ENCODE measurements around the gene BPI. TPM values are rescaled to one million over a fixed set of nuclear protein-coding genes. Genes with fewer than 3 reads are reported as not detected.
A peak's percentile ranks its signal among the peaks of the same experiment; 100 is the strongest.

Gene BPI
- total and polyA plus RNA-seq, 4 donors: 0.19 to 0.82 (median 0.51) TPM; not detected in 1

DNA sequence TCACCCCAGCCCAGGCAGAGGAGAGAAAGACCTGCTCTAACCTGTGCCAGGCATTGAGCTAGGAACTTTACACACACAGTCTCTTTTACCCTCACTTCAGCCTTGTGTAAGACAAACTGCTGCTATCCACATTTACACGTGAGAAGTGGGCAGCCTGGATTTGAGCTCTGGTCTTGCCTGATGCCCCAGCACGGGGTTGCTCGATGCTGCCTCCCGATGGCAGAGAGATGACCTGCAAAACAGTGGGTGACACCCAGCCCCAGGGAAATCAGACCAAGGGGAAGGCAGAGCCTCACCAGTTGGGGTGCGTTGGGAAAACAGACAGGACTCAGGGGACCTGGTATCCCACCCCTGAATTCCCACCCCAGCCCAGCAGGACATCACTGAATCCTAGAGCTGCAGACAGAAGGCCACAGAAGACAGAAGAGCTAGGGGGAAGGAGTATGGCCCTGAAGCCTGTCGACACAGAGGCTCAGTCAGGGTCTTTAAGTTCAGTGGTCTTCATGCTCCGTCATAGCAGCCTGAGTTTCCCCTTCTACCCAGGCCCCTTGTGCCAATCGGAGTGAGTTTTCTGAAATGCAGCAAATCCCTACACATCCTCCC lies 990 bp downstream of the BPI start:
- H3K36me3 ChIP-seq (ENCODE audit: control insufficient read depth in 1 of 2, insufficient read depth in 2 of 2, low read length in 1 of 2): no peaks in the 10 kb centered on the region
- H3K9me3 ChIP-seq (ENCODE audit: control insufficient read depth, low read length): no peaks in the 10 kb centered on the region
- intact Hi-C loops (cut with DNase I): no loop called here
- no peaks in the 10 kb centered on the region for H3K27me3 ChIP-seq (ENCODE audit: control insufficient read depth in 1 of 2, insufficient read depth in 2 of 2, low read length in 1 of 2)
- H3K4me1 ChIP-seq (ENCODE audit: control insufficient read depth in 1 of 2, insufficient read depth in 2 of 2, low read length in 2 of 2): no peaks in the 10 kb centered on the region
- no peak overlapping the region for H3K27ac ChIP-seq (ENCODE audit: low read depth in 1 of 2, low read length in 2 of 2)
- no peak overlapping the region for H3K4me3 ChIP-seq (ENCODE audit: low read length in 2 of 2)
- ATAC-seq (ENCODE audit: low FRiP score) (peak; percentile 53), DNase-seq (peak in 1 of 2 donors; percentile 67)
- whole genome bisulfite sequencing, 2 donors: 56 to 66% methylated on average over 8 of the region's 8 CpGs

DNA sequence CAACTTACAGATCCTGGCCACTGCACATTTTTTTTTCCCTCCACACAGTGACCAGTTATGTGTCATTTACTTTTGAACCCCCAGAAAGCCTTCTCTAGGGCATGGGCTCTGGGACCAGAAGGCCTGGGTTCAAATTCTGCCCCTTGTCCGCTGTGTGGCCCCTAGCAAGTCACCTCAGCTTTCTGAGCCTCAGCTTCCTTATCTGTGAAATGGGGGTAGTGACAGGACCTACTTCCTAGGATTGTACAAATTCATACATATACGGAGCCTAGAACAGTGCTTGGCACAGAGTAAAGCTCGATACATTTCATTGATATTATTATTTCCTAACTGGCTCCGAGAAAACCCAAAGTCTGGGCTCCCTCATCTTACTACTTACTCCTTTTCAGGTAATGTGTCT lies 1.6 kb downstream of the BPI start:
- Histone ChIP-seq H3K36me3 (ENCODE audit: control insufficient read depth in 1 of 2, insufficient read depth in 2 of 2, low read length in 1 of 2) (no peaks in the 10 kb centered on the region), H3K27me3 (ENCODE audit: control insufficient read depth in 1 of 2, insufficient read depth in 2 of 2, low read length in 1 of 2) (no peaks in the 10 kb centered on the region), H3K4me3 (ENCODE audit: low read length in 2 of 2) (no peak overlapping the region), H3K4me1 (ENCODE audit: control insufficient read depth in 1 of 2, insufficient read depth in 2 of 2, low read length in 2 of 2) (no peaks in the 10 kb centered on the region), H3K9me3 (ENCODE audit: control insufficient read depth, low read length) (no peaks in the 10 kb centered on the region), H3K27ac (ENCODE audit: low read depth in 1 of 2, low read length in 2 of 2) (no peak overlapping the region)
- ATAC-seq (ENCODE audit: low FRiP score): no peak
- WGBS, 2 donors: 89 to 96% methylated on average over 4 of the region's 4 CpGs
- DNase-seq: no peak
- intact Hi-C loops (cut with DNase I): no loop called here

DNA sequence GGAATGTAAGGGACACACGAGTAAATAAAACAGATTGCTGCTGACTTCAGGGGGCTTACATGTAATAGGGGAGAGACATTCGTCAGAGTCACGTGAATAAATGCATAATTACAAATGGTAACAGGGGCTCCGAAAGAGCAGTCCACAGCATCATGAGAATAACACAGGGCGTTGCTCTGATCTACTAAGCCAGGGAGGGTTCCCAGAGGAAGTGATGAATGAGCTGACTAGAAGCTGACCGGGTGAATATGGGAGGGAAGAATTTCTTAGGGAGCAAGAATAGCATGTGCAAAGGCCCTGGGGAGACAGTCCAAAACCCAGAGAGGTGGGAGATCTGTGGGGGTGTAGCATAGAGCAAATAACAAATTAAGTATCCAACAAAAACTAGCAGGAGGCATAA lies 2.4 kb downstream of the BPI start:
- DNase-seq: no peak
- Histone ChIP-seq H3K27ac (ENCODE audit: low read depth in 1 of 2, low read length in 2 of 2) (no peak overlapping the region), H3K27me3 (ENCODE audit: control insufficient read depth in 1 of 2, insufficient read depth in 2 of 2, low read length in 1 of 2) (no peaks in the 10 kb centered on the region), H3K9me3 (ENCODE audit: control insufficient read depth, low read length) (no peaks in the 10 kb centered on the region), H3K36me3 (ENCODE audit: control insufficient read depth in 1 of 2, insufficient read depth in 2 of 2, low read length in 1 of 2) (no peaks in the 10 kb centered on the region), H3K4me1 (ENCODE audit: control insufficient read depth in 1 of 2, insufficient read depth in 2 of 2, low read length in 2 of 2) (no peaks in the 10 kb centered on the region), H3K4me3 (ENCODE audit: low read length in 2 of 2) (no peak overlapping the region)
- 91 to 94% methylated on average over 6 of the region's 6 CpGs for WGBS, 2 donors
- intact Hi-C loops (cut with DNase I): no loop called here
- no peak for ATAC-seq (ENCODE audit: low FRiP score)

DNA sequence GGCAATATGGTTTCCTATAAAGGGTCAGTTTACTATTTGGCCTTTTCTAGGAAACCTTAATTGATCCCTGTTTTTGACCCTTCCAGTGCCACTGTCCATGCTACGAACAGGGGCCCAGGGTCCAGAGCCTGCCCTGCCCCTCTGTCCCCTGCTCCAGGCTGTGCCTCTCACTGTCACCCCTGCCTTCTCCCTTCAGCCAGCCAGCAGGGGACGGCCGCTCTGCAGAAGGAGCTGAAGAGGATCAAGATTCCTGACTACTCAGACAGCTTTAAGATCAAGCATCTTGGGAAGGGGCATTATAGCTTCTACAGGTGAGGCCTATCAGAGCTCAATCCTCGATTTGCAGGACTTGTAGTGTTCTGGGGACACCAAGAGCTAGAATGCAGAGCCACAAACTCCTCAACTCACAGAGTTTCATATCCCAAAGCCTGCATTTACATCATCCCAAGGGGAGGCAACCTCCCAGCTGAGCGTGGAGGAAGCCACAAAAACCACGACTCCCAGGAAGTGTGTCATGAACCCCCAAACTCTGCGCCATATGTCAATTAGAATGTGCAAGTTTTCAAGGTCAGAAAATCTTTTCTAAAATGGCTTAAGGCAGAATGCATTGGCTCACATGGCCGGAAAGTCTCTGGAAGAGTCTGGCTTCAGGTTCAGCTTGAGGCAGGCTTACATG lies 3.6 kb downstream of the BPI start:
- H3K36me3 ChIP-seq (ENCODE audit: control insufficient read depth in 1 of 2, insufficient read depth in 2 of 2, low read length in 1 of 2): no peaks in the 10 kb centered on the region

DNA sequence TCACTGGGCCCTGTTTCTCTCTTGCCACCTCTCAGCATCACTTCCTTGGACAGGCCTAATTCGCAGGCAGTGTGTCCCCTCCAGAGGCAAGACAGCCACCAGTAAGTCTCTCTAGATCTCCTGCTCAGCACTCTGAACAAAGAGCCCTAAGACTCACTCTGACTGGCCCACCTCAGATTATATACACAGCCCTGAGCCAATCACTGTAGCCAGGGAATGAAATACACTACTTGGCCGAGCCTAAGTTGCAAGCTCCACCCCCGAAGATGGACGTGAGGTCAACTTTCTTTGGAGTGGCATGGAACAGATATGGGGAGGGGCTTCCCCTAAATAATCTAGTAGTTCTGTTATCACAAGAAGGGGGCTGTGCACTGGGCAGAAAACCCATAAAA lies 4.1 kb downstream of the BPI start:
- Histone ChIP-seq H3K27ac (ENCODE audit: low read depth in 1 of 2, low read length in 2 of 2) (no peak overlapping the region), H3K9me3 (ENCODE audit: control insufficient read depth, low read length) (no peaks in the 10 kb centered on the region), H3K4me3 (ENCODE audit: low read length in 2 of 2) (no peak overlapping the region), H3K4me1 (ENCODE audit: control insufficient read depth in 1 of 2, insufficient read depth in 2 of 2, low read length in 2 of 2) (no peaks in the 10 kb centered on the region), H3K27me3 (ENCODE audit: control insufficient read depth in 1 of 2, insufficient read depth in 2 of 2, low read length in 1 of 2) (no peaks in the 10 kb centered on the region), H3K36me3 (ENCODE audit: control insufficient read depth in 1 of 2, insufficient read depth in 2 of 2, low read length in 1 of 2) (no peaks in the 10 kb centered on the region)
- intact Hi-C loops (cut with DNase I): no loop called here
- DNase-seq: no peak
- 48 to 60% methylated on average over 4 of the region's 4 CpGs for WGBS, 2 donors
- ATAC-seq (ENCODE audit: low FRiP score): no peak

More for the DNA sequence above, 3.6 kb downstream of the BPI start:
- no peaks in the 10 kb centered on the region for H3K9me3 ChIP-seq (ENCODE audit: control insufficient read depth, low read length)
- ATAC-seq (ENCODE audit: low FRiP score) (no peak), DNase-seq (no peak)
- 92 to 94% methylated on average over 8 of the region's 8 CpGs for WGBS, 2 donors
- intact Hi-C loops (cut with DNase I): no loop called here
- no peaks in the 10 kb centered on the region for H3K4me1 ChIP-seq (ENCODE audit: control insufficient read depth in 1 of 2, insufficient read depth in 2 of 2, low read length in 2 of 2)
- H3K27me3 ChIP-seq (ENCODE audit: control insufficient read depth in 1 of 2, insufficient read depth in 2 of 2, low read length in 1 of 2): no peaks in the 10 kb centered on the region
- no peak overlapping the region for H3K4me3 ChIP-seq (ENCODE audit: low read length in 2 of 2)
- H3K27ac ChIP-seq (ENCODE audit: low read depth in 1 of 2, low read length in 2 of 2): no peak overlapping the region

DNA sequence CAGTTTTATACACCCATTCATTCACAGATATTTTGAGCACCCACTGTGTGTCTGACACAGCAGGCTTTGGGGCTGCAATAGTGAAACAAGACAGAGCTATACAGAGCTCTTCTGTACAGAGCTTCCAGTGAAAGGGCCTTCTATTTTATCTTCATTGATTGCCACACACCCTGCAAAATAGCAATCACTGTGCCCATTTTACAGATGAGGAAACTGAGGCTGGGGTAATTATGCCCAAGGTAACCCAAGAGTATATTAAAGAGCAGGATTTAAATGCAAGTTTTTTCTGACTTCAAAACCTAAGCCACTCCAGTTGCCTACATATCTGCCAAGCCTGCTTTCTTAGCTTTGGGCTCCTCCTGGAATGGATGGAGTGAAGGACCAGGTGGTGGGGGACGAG lies 4.5 kb downstream of the BPI start:
- Histone ChIP-seq H3K9me3 (ENCODE audit: control insufficient read depth, low read length) (no peaks in the 10 kb centered on the region), H3K36me3 (ENCODE audit: control insufficient read depth in 1 of 2, insufficient read depth in 2 of 2, low read length in 1 of 2) (no peaks in the 10 kb centered on the region), H3K27ac (ENCODE audit: low read depth in 1 of 2, low read length in 2 of 2) (no peak overlapping the region), H3K4me1 (ENCODE audit: control insufficient read depth in 1 of 2, insufficient read depth in 2 of 2, low read length in 2 of 2) (no peaks in the 10 kb centered on the region), H3K27me3 (ENCODE audit: control insufficient read depth in 1 of 2, insufficient read depth in 2 of 2, low read length in 1 of 2) (no peaks in the 10 kb centered on the region), H3K4me3 (ENCODE audit: low read length in 2 of 2) (no peak overlapping the region)
- 0 to 57% methylated on average over 1 of the region's 1 CpG for WGBS, 2 donors
- DNase-seq (no peak), ATAC-seq (ENCODE audit: low FRiP score) (no peak)
- intact Hi-C loops (cut with DNase I): no loop called here

DNA sequence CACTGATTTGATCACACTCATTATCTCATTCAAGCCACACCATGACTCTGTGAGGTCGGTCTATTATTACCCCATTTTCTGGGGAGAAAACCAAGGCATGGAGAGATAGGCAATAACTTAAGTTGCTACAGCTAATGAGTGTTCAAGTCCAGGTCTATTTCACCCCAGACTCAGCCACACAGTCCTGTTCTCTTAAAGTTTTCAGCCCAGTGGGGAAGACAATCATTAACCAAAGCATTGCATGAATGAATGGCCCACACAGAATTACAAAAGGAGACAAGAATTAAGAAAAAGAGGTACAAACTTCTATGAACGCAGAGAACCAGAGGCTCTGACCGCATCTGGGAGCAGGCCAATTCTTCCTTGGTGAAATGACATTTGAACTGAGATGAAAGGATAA lies 7.1 kb downstream of the BPI start:
- ATAC-seq (ENCODE audit: low FRiP score) (no peak), DNase-seq (no peak)
- Histone ChIP-seq H3K36me3 (ENCODE audit: control insufficient read depth in 1 of 2, insufficient read depth in 2 of 2, low read length in 1 of 2) (no peaks in the 10 kb centered on the region), H3K27ac (ENCODE audit: low read depth in 1 of 2, low read length in 2 of 2) (no peak overlapping the region), H3K4me1 (ENCODE audit: control insufficient read depth in 1 of 2, insufficient read depth in 2 of 2, low read length in 2 of 2) (no peaks in the 10 kb centered on the region), H3K9me3 (ENCODE audit: control insufficient read depth, low read length) (no peaks in the 10 kb centered on the region), H3K4me3 (ENCODE audit: low read length in 2 of 2) (no peak overlapping the region), H3K27me3 (ENCODE audit: control insufficient read depth in 1 of 2, insufficient read depth in 2 of 2, low read length in 1 of 2) (no peaks in the 10 kb centered on the region)
- intact Hi-C loops (cut with DNase I): no loop called here
- WGBS, 2 donors: 89 to 95% methylated on average over 3 of the region's 3 CpGs

DNA sequence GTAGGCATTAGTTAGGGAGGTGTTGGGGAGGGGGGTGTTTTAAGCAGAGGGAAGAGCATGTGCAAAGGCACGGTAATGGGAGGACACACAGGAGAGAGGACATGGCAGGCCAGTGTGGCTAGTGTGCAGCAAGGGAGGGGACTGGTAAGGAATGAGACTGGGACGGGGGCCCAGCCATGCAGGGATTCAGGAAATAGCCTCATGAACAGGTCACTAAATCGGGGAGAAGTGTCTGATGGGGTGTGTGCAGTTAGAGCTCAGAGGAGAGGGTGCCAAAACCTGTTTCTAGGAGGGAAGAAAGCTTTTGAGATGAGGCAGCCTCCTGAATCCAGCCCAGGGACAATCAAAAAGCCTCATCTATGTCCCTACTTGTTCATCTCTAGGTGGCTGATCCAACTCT lies 7.5 kb downstream of the BPI start:
- intact Hi-C loops (cut with DNase I): no loop called here
- ATAC-seq (ENCODE audit: low FRiP score): no peak

DNA sequence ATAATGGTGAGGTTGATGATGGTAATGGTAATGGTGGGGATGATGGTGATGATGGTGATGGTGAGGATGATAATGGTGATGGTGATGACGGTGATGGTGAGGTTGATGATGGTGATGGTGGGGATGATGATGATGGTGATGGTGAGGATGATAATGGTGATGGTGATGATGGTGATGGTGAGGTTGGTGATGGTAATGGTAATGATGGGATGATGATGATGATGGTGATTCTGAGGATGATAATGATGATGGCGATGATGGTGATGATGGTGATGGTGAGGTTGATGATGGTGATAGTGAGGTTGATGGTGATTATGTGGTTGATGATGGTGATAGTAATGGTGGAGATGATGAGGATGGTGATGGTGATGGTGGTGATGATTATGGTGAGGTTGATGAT lies 9.7 kb downstream of the BPI start:
- Histone ChIP-seq H3K4me3 (ENCODE audit: low read length in 2 of 2) (no peak overlapping the region), H3K4me1 (ENCODE audit: control insufficient read depth in 1 of 2, insufficient read depth in 2 of 2, low read length in 2 of 2) (no peaks in the 10 kb centered on the region), H3K36me3 (ENCODE audit: control insufficient read depth in 1 of 2, insufficient read depth in 2 of 2, low read length in 1 of 2) (no peaks in the 10 kb centered on the region), H3K9me3 (ENCODE audit: control insufficient read depth, low read length) (no peaks in the 10 kb centered on the region), H3K27me3 (ENCODE audit: control insufficient read depth in 1 of 2, insufficient read depth in 2 of 2, low read length in 1 of 2) (no peaks in the 10 kb centered on the region), H3K27ac (ENCODE audit: low read depth in 1 of 2, low read length in 2 of 2) (no peak overlapping the region)
- DNase-seq (no peak), ATAC-seq (ENCODE audit: low FRiP score) (no peak)
- intact Hi-C loops (cut with DNase I): no loop called here
- 97 to 100% methylated on average over 2 of the region's 2 CpGs for WGBS, 2 donors

More for the DNA sequence above, 7.5 kb downstream of the BPI start:
- Histone ChIP-seq H3K4me3 (ENCODE audit: low read length in 2 of 2) (no peak overlapping the region), H3K4me1 (ENCODE audit: control insufficient read depth in 1 of 2, insufficient read depth in 2 of 2, low read length in 2 of 2) (no peaks in the 10 kb centered on the region), H3K27ac (ENCODE audit: low read depth in 1 of 2, low read length in 2 of 2) (no peak overlapping the region), H3K9me3 (ENCODE audit: control insufficient read depth, low read length) (no peaks in the 10 kb centered on the region), H3K36me3 (ENCODE audit: control insufficient read depth in 1 of 2, insufficient read depth in 2 of 2, low read length in 1 of 2) (no peaks in the 10 kb centered on the region), H3K27me3 (ENCODE audit: control insufficient read depth in 1 of 2, insufficient read depth in 2 of 2, low read length in 1 of 2) (no peaks in the 10 kb centered on the region)
- 42 to 45% methylated on average over 3 of the region's 3 CpGs for WGBS, 2 donors
- DNase-seq: no peak

Data from aorta (tissue), 5 donors.